Fibroblast of mammary gland (primary cell): ENCODE data around the gene ACER3.
A peak's percentile ranks its signal among the peaks of the same experiment; 100 is the strongest.

ENCODE experiments used
- DNase-seq: peaks from one replicate; pipeline ENCODE4 v3.0.0-alpha.2; 2010; ENCODE audit warnings: low read depth
- H3K4me3 ChIP-seq: 2 replicates; pipeline ENCODE4 v1.5.1; 2011; ENCODE audit warnings: low read depth, mild to moderate bottlenecking, low read length, moderate library complexity; ENCODE audit not compliant: control insufficient read depth
- CTCF ChIP-seq: conservative IDR thresholded peaks from 2 replicates; pipeline ENCODE4 v1.5.1; 2011; ENCODE audit warnings: low read depth, low read length, inconsistent platforms; ENCODE audit not compliant: control insufficient read depth, insufficient read depth

Gene ACER3

GRCh38 chr11:76831686-76832310 lies 28.9 kb upstream of the ACER3 start:
- DNase-seq, result no peak
- no peak overlapping the region for H3K4me3 ChIP-seq
- no peak for TF ChIP-seq CTCF

- H3K4me3 ChIP-seq, result no peak overlapping the region
- TF ChIP-seq CTCF, result no peak
- no peak for DNase-seq
Measured at GRCh38 chr11:76832361-76832760, 28.4 kb upstream of the ACER3 start.

GRCh38 chr11:76834151-76834550 lies 26.6 kb upstream of the ACER3 start:
- no peak for TF ChIP-seq CTCF
- no peak for DNase-seq
- no peak overlapping the region for H3K4me3 ChIP-seq

- no peak for TF ChIP-seq CTCF
- no peak for DNase-seq
- no peak overlapping the region for H3K4me3 ChIP-seq
Measured at GRCh38 chr11:76835036-76835435, 25.7 kb upstream of the ACER3 start.

GRCh38 chr11:76835928-76836612 lies 24.6 kb upstream of the ACER3 start:
- DNase-seq, result peak; percentile 86
- no peak overlapping the region for H3K4me3 ChIP-seq
- TF ChIP-seq CTCF, result no peak

GRCh38 chr11:76836613-76837291 lies 24.0 kb upstream of the ACER3 start:
- TF ChIP-seq CTCF, result peak; percentile 16
- no peak overlapping the region for H3K4me3 ChIP-seq
- no peak for DNase-seq
